GM13976 (cell line): Measurements from ENCODE around the gene GRAMD2A.
A peak's percentile ranks its signal among the peaks of the same experiment; 100 is the strongest.

Experiments used
- DNase-seq: peaks from one replicate; pipeline ENCODE4 v3.0.0; 2012; ENCODE audit warnings: low spot score
- in situ Hi-C: fragments of 300-500 bp; cut with MboI; formaldehyde crosslinking; loops from one replicate; pipeline ENCODE4 v1.12.0; 2022; ENCODE audit warnings: low sequenced_read_pairs, mixed read lengths, inconsistent platforms; ENCODE audit not compliant: unreplicated experiment
- TF ChIP-seq, protein P1 (sequence below): IDR thresholded peaks from 2 replicates; pipeline ENCODE4 v1.5.1; 2012; ENCODE audit warnings: borderline replicate concordance, mild to moderate bottlenecking; ENCODE audit not compliant: insufficient read depth; ENCODE audit errors: extremely low read depth, missing control alignments, control extremely low read depth

GRAMD2A gene

DNA sequence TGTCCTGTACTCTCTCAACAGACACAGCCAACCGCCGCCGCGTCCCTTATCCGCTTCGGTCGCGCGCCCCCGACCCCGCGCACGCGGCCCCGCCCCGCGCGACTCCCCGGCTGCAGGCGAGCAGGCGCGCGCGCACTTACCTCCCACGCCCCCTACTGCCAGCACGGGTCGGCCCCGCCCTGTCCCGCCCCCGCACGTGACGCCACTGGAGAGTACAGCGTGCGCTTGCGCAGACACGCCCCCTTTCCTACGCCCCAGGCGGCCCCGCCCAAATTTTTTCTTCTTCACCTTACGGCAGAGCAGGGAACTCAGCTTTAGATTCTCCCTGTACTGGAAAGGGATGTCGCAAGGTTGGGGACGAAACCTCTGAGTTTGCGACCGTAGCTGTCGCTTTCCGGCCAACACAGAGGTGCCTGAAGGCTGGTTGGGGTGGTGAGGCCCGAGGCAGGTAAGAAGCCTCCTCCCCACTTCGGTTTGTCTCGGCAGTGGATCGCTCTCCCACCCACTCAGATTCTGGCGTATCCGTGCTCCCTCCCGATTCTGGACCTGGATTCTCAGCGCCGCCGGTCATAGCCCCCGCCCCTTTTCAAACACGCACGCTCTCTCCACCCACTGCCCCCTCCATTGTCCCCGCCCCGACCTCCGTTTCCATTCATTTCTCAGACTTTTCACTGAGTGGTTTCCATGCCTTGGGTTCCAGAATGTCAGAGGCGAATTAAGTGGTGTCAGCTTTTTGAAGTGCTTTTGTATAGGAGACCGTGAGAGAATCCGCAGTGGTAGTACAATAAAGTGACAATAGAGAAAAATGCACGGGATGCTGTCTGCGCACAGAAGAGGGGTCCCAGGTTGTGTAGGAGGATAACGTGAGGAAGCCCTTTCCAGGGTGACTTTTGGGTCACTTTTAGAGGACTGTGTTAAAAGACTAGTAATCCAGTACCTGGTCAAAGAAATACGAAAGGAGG lies 79.3 kb downstream of the GRAMD2A start, which contains the start of the genes MYO9A and SENP8:
MYO9A (minus strand) TSS at position 134 of the 962 bp plus-strand sequence. CDS start 71,587 bp downstream, outside the sequence.
SENP8 (plus strand) TSS at position 387 of the 962 bp plus-strand sequence. CDS start 21,221 bp downstream, outside the sequence.
- in situ Hi-C loops: no loop called here
- DNase-seq: peak; percentile 98
- TF ChIP-seq, protein P1, sequence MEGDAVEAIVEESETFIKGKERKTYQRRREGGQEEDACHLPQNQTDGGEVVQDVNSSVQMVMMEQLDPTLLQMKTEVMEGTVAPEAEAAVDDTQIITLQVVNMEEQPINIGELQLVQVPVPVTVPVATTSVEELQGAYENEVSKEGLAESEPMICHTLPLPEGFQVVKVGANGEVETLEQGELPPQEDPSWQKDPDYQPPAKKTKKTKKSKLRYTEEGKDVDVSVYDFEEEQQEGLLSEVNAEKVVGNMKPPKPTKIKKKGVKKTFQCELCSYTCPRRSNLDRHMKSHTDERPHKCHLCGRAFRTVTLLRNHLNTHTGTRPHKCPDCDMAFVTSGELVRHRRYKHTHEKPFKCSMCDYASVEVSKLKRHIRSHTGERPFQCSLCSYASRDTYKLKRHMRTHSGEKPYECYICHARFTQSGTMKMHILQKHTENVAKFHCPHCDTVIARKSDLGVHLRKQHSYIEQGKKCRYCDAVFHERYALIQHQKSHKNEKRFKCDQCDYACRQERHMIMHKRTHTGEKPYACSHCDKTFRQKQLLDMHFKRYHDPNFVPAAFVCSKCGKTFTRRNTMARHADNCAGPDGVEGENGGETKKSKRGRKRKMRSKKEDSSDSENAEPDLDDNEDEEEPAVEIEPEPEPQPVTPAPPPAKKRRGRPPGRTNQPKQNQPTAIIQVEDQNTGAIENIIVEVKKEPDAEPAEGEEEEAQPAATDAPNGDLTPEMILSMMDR: peak; percentile 34

DNA sequence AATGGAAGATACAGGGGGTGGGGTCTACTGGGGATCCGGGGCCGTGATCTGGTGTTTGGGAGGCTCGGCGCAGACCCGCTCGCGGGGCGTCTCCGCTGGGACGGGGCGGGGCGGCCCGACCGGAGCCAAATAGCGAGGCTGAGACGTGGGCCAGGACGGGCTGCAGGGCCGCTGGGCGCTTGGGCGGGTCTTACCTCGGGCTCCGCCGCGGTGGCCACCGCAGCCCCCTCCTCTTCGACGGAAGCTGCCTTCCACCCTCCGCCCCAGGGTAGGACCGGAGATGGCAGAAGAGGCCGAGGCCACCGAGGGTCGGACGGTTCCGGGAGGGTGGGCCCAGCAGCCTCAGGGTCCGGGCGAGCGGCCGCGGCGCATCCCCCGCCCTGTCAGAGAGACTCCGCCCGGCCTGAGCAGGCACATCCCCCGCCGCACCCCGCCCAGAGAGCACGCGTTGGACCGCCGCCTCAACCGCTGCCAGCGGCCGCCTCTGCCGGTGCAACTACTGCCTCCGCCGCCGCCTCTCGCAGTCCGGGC lies 80.0 kb downstream of the GRAMD2A start:
- peak; percentile 82 for DNase-seq
- in situ Hi-C loops: no loop called here

DNA sequence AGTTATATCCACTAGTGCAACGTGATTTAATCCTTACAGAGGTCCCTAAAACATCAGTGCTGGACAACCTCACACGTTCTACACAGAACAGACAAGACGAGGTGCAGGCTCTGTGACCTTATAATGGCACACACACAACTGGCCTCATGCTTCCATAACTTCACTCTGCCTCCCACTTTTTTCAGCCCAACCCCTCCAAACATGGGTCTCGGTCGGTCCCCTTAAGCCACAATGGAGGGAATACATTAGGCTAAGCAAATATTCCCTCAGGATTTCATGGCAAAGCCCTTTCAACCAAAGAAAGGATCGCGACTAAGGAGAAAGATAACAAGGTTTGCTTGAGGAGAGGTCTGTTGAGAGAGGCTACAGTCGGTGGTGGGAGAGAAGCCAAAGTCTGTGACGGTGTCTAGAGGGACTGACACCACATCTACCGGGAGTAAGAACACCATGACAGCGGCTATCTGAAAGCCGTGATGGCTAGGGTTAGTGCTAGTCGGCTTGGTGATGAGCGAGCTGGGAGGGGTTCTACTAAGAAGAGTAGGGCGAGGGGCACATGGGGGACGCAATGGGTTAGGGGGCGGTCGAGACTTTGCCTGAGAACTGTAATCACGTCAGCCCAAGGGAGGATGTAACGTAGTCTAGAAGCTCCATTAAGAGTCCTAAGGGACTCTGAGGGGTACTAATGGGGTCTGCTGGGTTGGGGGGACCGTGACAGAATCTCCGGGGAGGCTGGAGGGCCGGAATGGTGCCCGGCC lies 80.7 kb downstream of the GRAMD2A start:
- in situ Hi-C loops: no loop called here
- no peak for DNase-seq
- TF ChIP-seq, protein P1: no peak

More for the DNA sequence above, 80.0 kb downstream of the GRAMD2A start:
- TF ChIP-seq, protein P1: no peak

DNA sequence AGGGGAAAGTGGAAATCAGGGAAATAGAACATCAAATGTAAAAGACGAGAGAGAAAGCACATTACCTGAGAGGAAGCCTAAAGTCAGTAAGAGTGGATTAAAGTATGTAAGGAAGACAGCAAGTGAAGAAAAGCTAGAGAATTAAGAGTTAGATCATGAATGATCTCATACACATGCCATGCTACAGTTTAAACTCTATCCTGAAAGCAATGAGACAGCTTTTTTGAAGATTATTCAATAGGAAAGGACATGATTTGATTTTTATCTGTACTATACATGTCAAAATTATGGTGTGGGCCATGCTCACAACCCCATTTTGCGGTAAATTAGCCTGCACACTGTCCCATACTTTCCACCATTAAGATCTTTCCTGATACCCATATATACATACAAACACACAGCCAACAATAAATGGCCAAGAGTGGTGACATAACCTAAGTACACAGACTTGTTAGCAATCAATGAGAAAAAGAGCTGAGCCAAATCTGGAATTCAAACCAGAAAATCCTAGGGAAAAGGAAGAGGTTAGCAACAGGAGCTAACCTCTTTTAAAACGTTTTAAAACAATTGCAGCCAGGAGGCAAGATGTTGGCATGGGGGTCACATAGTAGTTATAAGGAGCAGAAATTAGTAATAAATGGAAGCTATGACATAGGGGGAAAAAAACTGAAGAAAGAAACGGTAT lies 84.1 kb downstream of the GRAMD2A start:
- TF ChIP-seq, protein P1: no peak
- in situ Hi-C loops: no loop called here
- no peak for DNase-seq

DNA sequence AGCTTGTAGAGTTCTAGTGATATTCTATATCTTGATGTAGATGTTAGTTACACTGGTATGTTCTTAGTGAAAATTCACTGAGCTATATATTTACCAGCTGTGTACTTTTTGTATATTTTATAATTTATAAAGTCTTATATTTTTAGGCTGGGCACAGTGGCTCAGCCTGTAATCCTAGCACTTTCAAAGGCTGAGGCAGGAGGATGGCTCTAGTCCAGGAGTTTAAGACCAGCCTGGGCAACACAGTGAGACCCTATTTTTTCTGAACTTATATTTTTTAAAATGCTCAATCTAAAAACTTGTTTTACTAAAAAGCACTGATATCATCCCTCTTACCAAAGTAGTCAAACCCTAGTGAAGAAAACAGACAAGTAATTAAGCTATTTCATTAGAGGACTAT lies 84.8 kb downstream of the GRAMD2A start:
- in situ Hi-C loops: no loop called here
- DNase-seq: no peak
- TF ChIP-seq, protein P1: no peak

DNA sequence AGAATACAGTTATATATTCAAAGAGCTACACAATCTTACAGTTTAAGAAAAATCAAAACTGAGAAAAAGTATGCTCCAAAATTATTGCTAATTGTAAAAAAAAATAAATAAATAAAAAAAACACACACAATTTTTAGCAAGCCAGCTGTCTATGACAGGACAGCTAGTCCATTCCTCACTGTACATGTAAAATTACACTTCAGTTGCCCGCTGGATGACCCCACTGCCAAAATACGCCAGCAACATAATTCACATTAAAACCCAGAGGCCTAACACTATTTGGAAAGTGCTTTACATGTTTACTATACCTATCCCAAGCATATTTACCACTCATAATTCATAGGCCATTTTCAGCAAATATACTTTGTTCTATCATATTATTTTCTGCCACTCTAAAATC lies 85.5 kb downstream of the GRAMD2A start:
- in situ Hi-C loops: no loop called here
- TF ChIP-seq, protein P1: no peak
- DNase-seq: no peak
